Measurements from ENCODE around the gene EDEM3.
"Not testable (repeated sequence)": the region's sequence is repeated elsewhere in the genome, so short reads cannot be mapped to it uniquely, and the experiment has no call there.

The EDEM3 gene

DNA sequence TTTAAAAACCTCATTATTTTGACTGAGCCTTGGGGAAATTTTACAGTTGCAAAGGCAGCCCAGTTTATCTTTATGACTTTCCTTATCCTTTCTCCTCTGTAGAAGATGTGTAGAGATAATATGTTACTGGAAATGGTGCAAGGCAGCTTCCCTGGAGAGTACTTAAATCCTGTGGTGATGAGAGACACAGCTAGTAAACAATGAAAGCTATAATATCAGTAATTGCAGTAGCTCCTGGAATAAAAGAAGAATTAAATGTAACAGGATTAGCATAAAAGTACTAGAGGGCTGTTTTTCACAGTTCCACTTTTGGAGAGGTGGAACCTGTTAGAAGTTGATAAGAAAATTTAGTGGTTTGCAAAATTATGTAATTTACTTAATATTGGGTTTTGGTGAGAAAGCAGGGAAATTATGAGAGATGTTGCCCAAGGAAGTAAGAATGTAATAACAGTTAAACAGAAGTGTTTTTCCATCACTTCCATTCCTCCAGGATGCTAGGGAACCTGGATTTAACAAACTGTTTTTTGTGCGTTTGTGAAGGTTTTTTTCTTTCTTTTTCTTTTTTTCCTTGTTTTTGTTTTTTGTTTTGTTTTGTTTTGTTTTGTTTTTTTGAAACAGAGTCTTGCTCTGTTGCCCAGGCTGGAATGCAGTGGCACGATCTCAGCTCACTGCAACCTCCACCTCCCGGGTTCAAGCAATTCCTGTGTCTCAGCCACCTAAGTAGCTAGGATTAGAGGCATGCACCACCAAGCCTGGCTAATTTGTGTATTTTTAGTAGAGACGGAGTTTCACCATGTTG, 15.7 kb upstream of the EDEM3 start:
- no peak for DNase-seq (ENCODE audit: low read depth)
- in situ Hi-C loops (cut with HindIII; ENCODE audit: low sequenced_read_pairs) = no loop called here
- no peak overlapping the region for H3K4me3 ChIP-seq (ENCODE audit: low read depth, low read length)
- TF ChIP-seq, protein P1, sequence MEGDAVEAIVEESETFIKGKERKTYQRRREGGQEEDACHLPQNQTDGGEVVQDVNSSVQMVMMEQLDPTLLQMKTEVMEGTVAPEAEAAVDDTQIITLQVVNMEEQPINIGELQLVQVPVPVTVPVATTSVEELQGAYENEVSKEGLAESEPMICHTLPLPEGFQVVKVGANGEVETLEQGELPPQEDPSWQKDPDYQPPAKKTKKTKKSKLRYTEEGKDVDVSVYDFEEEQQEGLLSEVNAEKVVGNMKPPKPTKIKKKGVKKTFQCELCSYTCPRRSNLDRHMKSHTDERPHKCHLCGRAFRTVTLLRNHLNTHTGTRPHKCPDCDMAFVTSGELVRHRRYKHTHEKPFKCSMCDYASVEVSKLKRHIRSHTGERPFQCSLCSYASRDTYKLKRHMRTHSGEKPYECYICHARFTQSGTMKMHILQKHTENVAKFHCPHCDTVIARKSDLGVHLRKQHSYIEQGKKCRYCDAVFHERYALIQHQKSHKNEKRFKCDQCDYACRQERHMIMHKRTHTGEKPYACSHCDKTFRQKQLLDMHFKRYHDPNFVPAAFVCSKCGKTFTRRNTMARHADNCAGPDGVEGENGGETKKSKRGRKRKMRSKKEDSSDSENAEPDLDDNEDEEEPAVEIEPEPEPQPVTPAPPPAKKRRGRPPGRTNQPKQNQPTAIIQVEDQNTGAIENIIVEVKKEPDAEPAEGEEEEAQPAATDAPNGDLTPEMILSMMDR (IDR thresholded peaks at IDR 0.05; ENCODE audit: low read depth, low read length, missing control alignments) = no peak

DNA sequence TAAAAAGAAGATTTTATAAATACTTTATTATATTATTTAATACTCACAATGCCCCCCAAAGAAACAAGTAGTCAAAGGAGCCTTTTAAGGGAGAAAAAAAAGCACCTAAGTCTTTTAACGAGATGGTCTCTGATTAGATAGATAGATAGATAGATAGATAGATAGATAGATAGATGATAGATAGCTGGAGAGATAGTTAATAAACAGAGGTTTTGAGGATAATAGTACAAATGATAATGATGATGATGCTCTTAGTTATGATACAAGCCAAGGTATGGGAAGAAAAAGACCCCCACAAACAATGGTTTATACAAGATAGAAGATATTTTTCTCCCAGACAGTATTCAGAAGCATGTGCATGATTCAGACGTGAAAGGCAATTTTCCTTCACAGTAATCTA, 14.6 kb upstream of the EDEM3 start:
- no peak overlapping the region for H3K4me3 ChIP-seq (ENCODE audit: low read depth, low read length)
- DNase-seq (ENCODE audit: low read depth) = no peak
- TF ChIP-seq, protein P1 (IDR thresholded peaks at IDR 0.05; ENCODE audit: low read depth, low read length, missing control alignments) = no peak
- in situ Hi-C loops (cut with HindIII; ENCODE audit: low sequenced_read_pairs) = no loop called here

DNA sequence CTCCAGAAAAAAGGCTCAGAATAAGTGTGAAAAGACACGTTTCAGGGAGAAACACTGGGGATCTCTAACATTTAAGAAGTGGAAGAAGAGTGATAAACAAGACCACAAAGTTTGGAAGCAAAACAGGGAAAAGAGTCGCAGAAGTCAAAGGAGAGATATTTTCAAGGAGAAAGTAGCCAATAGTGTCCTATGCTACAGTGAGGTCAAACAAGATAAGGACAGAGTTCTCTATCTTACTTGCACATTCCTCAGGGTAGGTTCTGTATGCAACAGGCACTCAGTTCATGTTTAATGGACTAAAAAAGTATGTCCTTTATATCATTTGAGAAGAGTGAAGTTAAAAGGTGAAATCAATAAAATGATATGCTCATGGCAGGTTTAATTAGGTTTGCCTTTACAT, 13.8 kb upstream of the EDEM3 start:
- TF ChIP-seq, protein P1 (IDR thresholded peaks at IDR 0.05; ENCODE audit: low read depth, low read length, missing control alignments) = no peak
- H3K4me3 ChIP-seq (ENCODE audit: low read depth, low read length) = no peak overlapping the region
- in situ Hi-C loops (cut with HindIII; ENCODE audit: low sequenced_read_pairs) = no loop called here
- DNase-seq (ENCODE audit: low read depth) = no peak

DNA sequence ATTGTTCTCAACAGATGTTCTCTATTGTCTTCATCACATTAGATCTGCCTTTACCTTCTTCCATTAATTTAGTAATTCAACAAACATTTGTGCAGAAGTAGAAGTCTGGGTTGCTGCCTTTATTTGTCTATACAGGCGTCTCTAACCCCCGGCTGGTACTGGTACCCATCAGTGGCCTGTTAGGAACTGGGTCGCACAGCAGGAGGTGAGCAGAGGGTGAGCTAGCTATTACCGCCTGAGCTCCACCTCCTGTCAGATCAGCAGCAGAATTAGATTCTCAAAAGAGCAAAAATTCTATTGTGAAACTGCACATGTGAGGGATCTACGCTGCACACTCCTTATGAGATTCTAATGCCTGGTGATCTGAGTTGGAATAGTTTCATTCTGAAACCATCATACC, 12.9 kb upstream of the EDEM3 start:
- H3K4me3 ChIP-seq (ENCODE audit: low read depth, low read length) = no peak overlapping the region
- in situ Hi-C loops (cut with HindIII; ENCODE audit: low sequenced_read_pairs) = no loop called here
- TF ChIP-seq, protein P1 (IDR thresholded peaks at IDR 0.05; ENCODE audit: low read depth, low read length, missing control alignments) = no peak
- DNase-seq (ENCODE audit: low read depth) = no peak

DNA sequence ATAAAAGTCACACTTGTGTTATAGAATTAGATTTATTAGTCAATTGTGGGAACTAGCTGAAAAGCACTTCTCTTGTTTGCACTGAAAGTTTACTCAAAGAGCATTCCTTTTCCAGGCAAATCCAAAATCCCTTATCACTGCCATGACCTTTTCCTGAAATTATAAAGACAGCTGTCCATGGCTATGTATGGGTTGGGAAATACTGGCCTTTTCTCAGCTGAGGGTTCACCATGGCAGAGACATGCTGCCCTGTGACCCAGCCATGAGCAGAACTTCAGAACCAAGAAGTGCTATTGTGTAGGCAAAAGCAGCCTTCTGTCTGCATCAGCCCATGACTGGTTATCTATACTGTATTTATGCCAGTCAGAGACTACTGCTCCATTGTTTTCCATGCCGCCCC, 9.8 kb upstream of the EDEM3 start:
- in situ Hi-C loops (cut with HindIII; ENCODE audit: low sequenced_read_pairs) = no loop called here
- TF ChIP-seq, protein P1 (IDR thresholded peaks at IDR 0.05; ENCODE audit: low read depth, low read length, missing control alignments) = no peak
- no peak for DNase-seq (ENCODE audit: low read depth)

DNA sequence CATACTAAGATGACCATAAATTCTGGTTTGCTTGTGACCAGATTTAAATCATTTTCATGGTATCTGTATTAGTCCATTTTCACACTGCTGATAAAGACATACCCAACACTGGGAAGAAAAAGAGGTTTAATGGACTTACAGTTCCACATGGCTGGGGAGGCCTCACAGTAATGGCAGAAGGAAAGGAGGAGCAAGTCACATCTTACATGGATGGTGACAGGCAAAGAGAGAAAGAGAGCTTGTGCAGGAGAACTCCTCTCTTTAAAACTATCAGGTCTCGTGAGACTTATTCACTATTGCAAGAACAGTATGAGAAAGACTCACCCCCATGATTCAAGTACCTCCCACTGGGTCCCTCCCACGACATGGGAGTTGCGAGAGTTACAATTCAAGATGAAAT, 8.9 kb upstream of the EDEM3 start:
- DNase-seq (ENCODE audit: low read depth); in situ Hi-C loops (cut with HindIII; ENCODE audit: low sequenced_read_pairs): not testable (repeated sequence)

More for the DNA sequence above, 9.8 kb upstream of the EDEM3 start:
- no peak overlapping the region for H3K4me3 ChIP-seq (ENCODE audit: low read depth, low read length)

DNA sequence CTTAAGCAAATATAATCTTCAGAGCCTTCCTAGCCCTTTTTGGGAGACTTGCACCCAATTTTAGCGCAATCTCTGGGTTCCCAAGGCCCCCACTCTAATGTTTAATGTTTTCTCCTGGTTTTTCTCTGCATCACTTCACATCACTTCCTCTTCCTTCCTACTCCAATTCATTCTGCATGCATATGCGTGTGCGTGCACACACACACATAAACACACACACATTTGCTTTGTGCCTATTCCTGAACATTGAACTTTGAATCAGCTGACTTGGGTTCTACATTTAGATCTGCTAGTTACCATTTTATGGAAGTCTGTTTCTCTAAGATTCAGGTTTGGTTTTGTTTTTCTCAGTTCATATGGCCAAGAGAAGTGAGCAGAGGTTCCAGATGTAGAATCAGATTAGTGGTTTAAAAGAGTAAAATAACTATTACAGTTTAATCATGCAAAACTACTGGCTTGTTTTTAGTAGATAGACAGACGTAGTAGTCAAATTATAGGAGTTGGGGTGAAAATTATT, 7.4 kb upstream of the EDEM3 start:
- TF ChIP-seq, protein P1 (IDR thresholded peaks at IDR 0.05; ENCODE audit: low read depth, low read length, missing control alignments) = no peak

More for the DNA sequence above, 8.9 kb upstream of the EDEM3 start:
- H3K4me3 ChIP-seq (ENCODE audit: low read depth, low read length) = not testable (repeated sequence)

More for the DNA sequence above, 7.4 kb upstream of the EDEM3 start:
- no peak overlapping the region for H3K4me3 ChIP-seq (ENCODE audit: low read depth, low read length)
- in situ Hi-C loops (cut with HindIII; ENCODE audit: low sequenced_read_pairs) = no loop called here
- DNase-seq (ENCODE audit: low read depth) = no peak
